ENCODE measurements around the gene OR2J2.
"Not testable (repeated sequence)": the region's sequence is repeated elsewhere in the genome, so short reads cannot be mapped to it uniquely, and the experiment has no call there.

OR2J2 gene

DNA sequence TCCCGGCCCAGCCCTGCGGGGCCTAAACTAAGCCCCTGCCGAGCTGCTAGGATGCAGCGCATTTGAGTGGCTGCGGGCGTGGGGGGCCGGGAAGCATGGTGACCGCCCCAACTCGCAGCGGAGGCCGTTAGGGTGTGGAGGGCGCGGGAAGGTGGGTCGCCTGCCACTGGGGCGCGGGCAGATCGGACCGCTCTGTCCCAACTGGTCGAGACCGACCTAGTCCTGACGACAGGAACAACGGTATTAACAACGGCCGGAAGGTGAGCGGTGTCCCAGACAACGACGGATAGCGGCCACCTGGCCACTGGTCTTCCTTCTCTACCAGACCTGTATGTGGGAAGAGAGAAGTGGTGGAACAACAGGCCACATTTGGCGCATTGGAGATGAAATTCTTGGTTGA lies 10.8 kb upstream of the OR2J2 start:
- H3K9ac ChIP-seq (ENCODE audit: low read length); H3K4me1 ChIP-seq (ENCODE audit: insufficient read depth, low read length); H3K9me3 ChIP-seq (ENCODE audit: low read length); H3K27ac ChIP-seq (ENCODE audit: low read depth, low read length); H3K36me3 ChIP-seq (ENCODE audit: insufficient read depth, low read length); H3K4me3 ChIP-seq (ENCODE audit: low read depth in 1 of 2, low read length in 2 of 2); H3K27me3 ChIP-seq (ENCODE audit: control insufficient read depth in 1 of 2, insufficient read depth in 2 of 2, low read length in 2 of 2): not testable (repeated sequence)

DNA sequence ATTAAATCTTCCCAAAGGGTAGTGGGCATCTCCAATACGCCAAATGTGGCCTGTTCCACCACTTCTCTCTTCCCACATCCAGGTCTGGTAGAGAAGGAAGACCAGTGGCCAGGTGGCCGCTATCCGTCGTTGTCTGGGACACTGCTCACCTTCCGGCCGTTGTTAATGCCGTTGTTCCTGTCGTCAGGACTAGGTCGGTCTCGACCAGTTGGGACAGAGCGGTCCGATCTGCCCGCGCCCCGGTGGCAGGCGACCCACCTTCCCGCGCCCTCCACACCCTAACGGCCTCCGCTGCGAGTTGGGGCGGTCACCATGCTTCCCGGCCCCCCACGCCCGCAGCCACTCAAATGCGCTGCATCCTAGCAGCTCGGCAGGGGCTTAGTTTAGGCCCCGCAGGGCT lies 5.1 kb upstream of the OR2J2 start:
- not testable (repeated sequence) for H3K4me3 ChIP-seq (ENCODE audit: low read depth in 1 of 2, low read length in 2 of 2); H3K9ac ChIP-seq (ENCODE audit: low read length); H3K9me3 ChIP-seq (ENCODE audit: low read length); H3K4me1 ChIP-seq (ENCODE audit: insufficient read depth, low read length); H3K36me3 ChIP-seq (ENCODE audit: insufficient read depth, low read length); H3K27me3 ChIP-seq (ENCODE audit: control insufficient read depth in 1 of 2, insufficient read depth in 2 of 2, low read length in 2 of 2); H3K27ac ChIP-seq (ENCODE audit: low read depth, low read length)

DNA sequence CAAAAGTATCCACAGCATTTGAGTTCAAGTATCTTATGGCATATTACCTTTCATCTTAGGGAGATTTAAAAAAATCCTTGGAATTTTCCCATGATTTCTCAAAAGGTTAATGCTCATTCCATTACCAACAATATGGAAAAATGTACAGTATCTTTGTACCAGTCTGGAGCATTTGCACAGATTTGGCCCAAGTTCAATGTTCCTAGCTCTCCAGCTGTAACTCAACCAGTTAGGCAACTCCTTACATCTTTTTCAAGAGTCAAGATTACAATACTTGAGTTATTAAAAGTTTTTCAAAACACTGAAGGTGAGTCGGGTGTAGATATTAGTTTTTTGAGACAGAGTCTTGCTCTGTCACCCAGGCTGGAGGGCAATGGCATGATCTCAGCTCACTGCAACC lies 1.0 kb downstream of the OR2J2 start:
- Histone ChIP-seq H3K36me3 (ENCODE audit: insufficient read depth, low read length) (no peaks in the 10 kb centered on the region), H3K4me1 (ENCODE audit: insufficient read depth, low read length) (no peaks in the 10 kb centered on the region), H3K27me3 (ENCODE audit: control insufficient read depth in 1 of 2, insufficient read depth in 2 of 2, low read length in 2 of 2) (no peaks in the 10 kb centered on the region), H3K9ac (ENCODE audit: low read length) (no peak overlapping the region), H3K4me3 (ENCODE audit: low read depth in 1 of 2, low read length in 2 of 2) (no peak overlapping the region), H3K27ac (ENCODE audit: low read depth, low read length) (no peak overlapping the region), H3K9me3 (ENCODE audit: low read length) (no peaks in the 10 kb centered on the region)

DNA sequence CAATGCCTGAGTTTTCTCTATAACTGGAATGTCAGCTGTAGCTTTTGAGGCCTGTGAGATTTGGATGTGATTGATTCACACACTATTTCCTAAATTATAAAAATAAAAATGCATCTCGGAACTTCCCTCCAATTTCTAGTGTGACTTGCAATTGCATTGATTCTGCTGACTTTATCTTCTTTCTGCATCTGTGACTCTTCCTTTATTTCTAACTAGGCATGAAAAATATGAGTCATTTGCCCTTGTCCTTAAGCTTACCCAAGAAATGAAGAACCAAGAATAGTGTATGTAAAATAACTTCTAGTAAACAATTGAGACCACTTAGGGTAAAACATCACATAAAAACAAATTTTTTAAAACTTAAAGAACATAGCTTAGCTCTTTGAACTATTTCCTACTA lies 12.9 kb downstream of the OR2J2 start:
- no peaks in the 10 kb centered on the region for H3K4me1 ChIP-seq (ENCODE audit: insufficient read depth, low read length)
- H3K27me3 ChIP-seq (ENCODE audit: control insufficient read depth in 1 of 2, insufficient read depth in 2 of 2, low read length in 2 of 2), result no peaks in the 10 kb centered on the region
- no peak overlapping the region for H3K4me3 ChIP-seq (ENCODE audit: low read depth in 1 of 2, low read length in 2 of 2)
- no peak overlapping the region for H3K9ac ChIP-seq (ENCODE audit: low read length)
- no peaks in the 10 kb centered on the region for H3K36me3 ChIP-seq (ENCODE audit: insufficient read depth, low read length)
- no peaks in the 10 kb centered on the region for H3K9me3 ChIP-seq (ENCODE audit: low read length)
- no peak overlapping the region for H3K27ac ChIP-seq (ENCODE audit: low read depth, low read length)

DNA sequence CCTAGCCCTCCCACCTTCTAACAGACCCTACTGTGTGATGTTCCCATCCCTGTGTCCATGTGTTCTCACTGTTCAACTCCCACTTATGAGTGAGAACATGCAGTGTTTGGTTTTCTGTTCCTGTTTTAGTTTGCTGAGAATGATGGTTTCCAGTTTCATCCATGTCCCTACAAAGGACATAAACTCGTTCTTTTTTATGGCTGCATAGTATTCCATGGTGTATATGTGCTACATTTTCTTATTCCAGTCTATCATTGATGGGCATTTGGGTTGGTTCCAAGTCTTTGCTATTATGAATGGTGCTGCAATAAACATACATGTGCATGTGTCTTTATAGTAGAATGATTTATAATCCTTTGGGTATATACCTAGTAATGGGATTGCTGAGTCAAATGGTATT lies 18.0 kb downstream of the OR2J2 start:
- H3K27me3 ChIP-seq (ENCODE audit: control insufficient read depth in 1 of 2, insufficient read depth in 2 of 2, low read length in 2 of 2); H3K9me3 ChIP-seq (ENCODE audit: low read length); H3K4me1 ChIP-seq (ENCODE audit: insufficient read depth, low read length); H3K27ac ChIP-seq (ENCODE audit: low read depth, low read length); H3K4me3 ChIP-seq (ENCODE audit: low read depth in 1 of 2, low read length in 2 of 2); H3K36me3 ChIP-seq (ENCODE audit: insufficient read depth, low read length); H3K9ac ChIP-seq (ENCODE audit: low read length): not testable (repeated sequence)

DNA sequence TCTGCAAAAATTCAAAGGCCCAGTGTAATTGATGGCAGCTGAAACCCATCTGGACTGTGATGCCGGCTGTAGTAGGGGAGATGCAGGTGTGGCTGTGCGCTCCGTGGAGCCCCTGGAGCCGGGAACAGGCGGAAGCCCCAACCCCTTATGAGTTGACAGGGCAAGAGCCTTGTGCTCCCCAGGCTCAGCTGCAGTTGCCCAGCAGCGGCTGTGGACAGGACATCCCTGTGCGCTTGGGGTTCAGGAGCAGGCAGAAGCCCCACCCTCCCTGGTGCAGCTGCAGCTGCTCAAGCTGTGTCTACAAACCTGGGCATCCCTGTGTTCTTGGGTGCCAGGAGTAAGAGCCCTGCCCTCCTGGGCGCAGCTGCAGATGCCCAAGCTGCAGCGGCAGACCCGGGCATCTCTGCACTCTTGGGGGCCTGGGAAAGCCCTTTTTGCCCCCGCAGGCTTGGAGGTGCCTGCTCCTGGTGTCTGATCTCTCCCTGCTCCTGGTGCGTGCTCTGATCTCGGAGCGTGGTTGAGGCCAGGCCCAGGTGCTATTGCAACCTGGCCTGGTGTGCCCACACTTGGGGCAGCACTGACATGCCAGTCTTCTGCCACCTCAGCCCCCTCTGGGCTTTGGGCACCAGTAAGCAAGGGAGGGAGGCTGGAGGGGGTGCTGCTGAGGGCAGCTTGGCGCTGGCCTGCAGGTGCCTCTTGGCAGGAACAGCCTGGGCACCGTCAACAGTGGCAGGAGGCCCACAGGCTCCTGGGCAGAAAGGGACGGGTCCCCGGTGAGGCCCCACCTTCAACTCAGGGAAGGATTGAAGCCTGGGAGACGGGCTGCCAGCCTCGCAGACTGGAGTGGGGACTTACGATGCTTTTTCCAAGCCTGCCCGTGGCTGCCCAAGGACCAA lies 30.3 kb downstream of the OR2J2 start:
- Histone ChIP-seq H3K9ac (ENCODE audit: low read length) (no peak overlapping the region), H3K36me3 (ENCODE audit: insufficient read depth, low read length) (no peaks in the 10 kb centered on the region), H3K4me1 (ENCODE audit: insufficient read depth, low read length) (no peaks in the 10 kb centered on the region), H3K4me3 (ENCODE audit: low read depth in 1 of 2, low read length in 2 of 2) (no peak overlapping the region), H3K27ac (ENCODE audit: low read depth, low read length) (no peak overlapping the region), H3K9me3 (ENCODE audit: low read length) (no peaks in the 10 kb centered on the region), H3K27me3 (ENCODE audit: control insufficient read depth in 1 of 2, insufficient read depth in 2 of 2, low read length in 2 of 2) (no peaks in the 10 kb centered on the region)

DNA sequence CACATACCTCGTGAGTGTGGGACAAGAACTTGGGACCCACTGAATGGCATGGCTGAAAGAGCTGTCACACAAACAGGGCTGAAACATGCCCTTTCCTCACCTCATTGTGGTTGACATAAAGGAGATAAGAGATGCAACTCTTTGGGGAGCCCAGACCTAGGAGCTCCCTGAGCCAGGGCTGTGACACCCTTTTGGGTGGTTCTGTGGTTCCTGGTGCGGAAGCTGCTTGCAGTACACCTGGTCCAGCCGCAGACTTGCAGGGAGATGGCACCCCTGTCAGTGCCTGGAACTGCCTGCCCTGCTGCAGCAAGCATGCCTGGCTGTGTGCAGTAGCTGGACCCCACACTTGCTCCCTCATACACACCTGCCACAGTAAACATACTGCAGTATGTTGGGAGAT lies 31.3 kb downstream of the OR2J2 start:
- Histone ChIP-seq H3K9me3 (ENCODE audit: low read length) (no peaks in the 10 kb centered on the region), H3K27me3 (ENCODE audit: control insufficient read depth in 1 of 2, insufficient read depth in 2 of 2, low read length in 2 of 2) (no peaks in the 10 kb centered on the region), H3K36me3 (ENCODE audit: insufficient read depth, low read length) (no peaks in the 10 kb centered on the region), H3K9ac (ENCODE audit: low read length) (no peak overlapping the region), H3K27ac (ENCODE audit: low read depth, low read length) (no peak overlapping the region), H3K4me1 (ENCODE audit: insufficient read depth, low read length) (no peaks in the 10 kb centered on the region), H3K4me3 (ENCODE audit: low read depth in 1 of 2, low read length in 2 of 2) (no peak overlapping the region)

DNA sequence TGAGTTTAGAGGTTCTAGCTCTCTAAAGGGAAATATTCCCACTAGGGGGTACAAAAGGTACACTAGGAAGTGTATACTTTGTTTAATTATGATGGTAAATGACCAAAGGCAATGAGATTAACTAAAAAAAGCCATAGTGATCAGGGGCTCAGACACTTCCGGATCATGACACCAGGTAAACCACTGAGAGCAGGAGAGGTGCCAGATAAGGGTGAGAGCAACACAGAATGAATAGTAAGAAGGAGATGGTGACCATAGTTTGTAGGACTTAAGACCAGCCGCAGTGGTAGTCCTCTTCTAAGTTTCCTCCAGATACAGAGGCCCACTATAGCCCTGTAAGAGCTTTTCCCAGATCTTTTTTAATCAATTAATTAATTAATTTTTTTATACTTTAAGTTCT lies 40.8 kb downstream of the OR2J2 start:
- H3K9ac ChIP-seq (ENCODE audit: low read length), result no peak overlapping the region
- H3K9me3 ChIP-seq (ENCODE audit: low read length), result no peaks in the 10 kb centered on the region
- H3K4me3 ChIP-seq (ENCODE audit: low read depth in 1 of 2, low read length in 2 of 2), result no peak overlapping the region
- H3K36me3 ChIP-seq (ENCODE audit: insufficient read depth, low read length), result no peaks in the 10 kb centered on the region
- no peaks in the 10 kb centered on the region for H3K27me3 ChIP-seq (ENCODE audit: control insufficient read depth in 1 of 2, insufficient read depth in 2 of 2, low read length in 2 of 2)
- H3K4me1 ChIP-seq (ENCODE audit: insufficient read depth, low read length), result no peaks in the 10 kb centered on the region
- no peak overlapping the region for H3K27ac ChIP-seq (ENCODE audit: low read depth, low read length)

DNA sequence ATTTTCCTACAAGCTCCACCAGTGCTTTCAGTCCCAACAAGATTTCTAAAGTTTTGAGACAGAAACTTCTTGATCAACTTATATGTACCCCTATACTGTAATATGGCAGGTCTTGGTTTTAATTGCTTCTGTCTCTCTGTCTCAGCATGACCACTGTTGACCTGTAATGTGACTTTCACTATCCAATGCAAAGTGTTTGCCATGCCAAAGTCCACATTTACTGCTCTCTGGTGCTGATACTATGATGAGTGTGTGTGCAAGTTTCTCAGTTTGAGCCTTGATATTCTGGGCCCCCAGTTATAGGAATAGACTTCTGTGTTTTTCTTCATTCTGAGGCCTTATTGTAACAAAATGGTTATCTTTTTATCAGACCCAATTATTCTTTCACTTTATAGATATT lies 45.8 kb downstream of the OR2J2 start:
- Histone ChIP-seq H3K9ac (ENCODE audit: low read length) (no peak overlapping the region), H3K27ac (ENCODE audit: low read depth, low read length) (no peak overlapping the region), H3K9me3 (ENCODE audit: low read length) (no peaks in the 10 kb centered on the region), H3K27me3 (ENCODE audit: control insufficient read depth in 1 of 2, insufficient read depth in 2 of 2, low read length in 2 of 2) (no peaks in the 10 kb centered on the region), H3K4me1 (ENCODE audit: insufficient read depth, low read length) (no peaks in the 10 kb centered on the region), H3K4me3 (ENCODE audit: low read depth in 1 of 2, low read length in 2 of 2) (no peak overlapping the region), H3K36me3 (ENCODE audit: insufficient read depth, low read length) (no peaks in the 10 kb centered on the region)

DNA sequence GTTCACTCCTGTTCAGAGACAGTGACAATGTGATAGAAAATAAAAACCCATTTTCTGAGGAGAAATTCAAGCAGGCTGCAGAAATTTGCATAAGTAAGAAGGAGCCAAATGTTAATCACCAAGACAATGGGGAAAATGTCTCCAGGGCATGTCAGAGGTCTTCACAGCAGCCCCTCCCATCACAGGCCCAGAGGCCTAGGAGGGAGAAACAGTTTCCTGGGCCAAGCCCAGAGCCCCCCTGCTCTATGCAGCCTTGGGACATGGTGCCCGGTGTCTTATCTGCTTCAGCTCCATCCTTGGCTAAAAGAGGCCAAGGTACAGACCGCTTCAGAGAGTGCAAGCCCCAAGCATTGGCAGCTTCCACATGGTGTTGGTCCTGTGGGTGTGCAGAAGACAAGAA lies 46.5 kb downstream of the OR2J2 start:
- H3K27me3 ChIP-seq (ENCODE audit: control insufficient read depth in 1 of 2, insufficient read depth in 2 of 2, low read length in 2 of 2); H3K36me3 ChIP-seq (ENCODE audit: insufficient read depth, low read length); H3K9me3 ChIP-seq (ENCODE audit: low read length); H3K9ac ChIP-seq (ENCODE audit: low read length); H3K4me3 ChIP-seq (ENCODE audit: low read depth in 1 of 2, low read length in 2 of 2); H3K4me1 ChIP-seq (ENCODE audit: insufficient read depth, low read length); H3K27ac ChIP-seq (ENCODE audit: low read depth, low read length): not testable (repeated sequence)

DNA sequence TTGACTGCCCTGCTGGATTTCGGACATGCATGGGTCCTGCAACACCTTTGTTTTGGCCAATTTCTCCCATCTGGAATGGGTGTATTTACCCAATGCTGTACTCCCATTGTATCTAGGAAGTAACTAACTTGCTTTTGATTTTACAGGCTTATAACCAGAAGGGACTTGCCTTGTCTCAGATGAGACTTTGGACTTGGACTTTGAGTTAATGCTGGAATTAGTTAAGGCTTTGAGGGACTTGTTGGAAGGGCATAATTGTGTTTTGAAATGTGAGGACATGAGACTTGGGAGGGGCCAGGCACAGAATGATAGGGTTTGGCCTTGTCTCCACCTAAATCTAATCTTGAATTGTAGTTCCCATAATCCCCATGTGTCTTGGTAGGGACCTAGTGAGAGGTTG lies 47.3 kb downstream of the OR2J2 start:
- H3K4me1 ChIP-seq (ENCODE audit: insufficient read depth, low read length); H3K27me3 ChIP-seq (ENCODE audit: control insufficient read depth in 1 of 2, insufficient read depth in 2 of 2, low read length in 2 of 2); H3K27ac ChIP-seq (ENCODE audit: low read depth, low read length); H3K9ac ChIP-seq (ENCODE audit: low read length); H3K4me3 ChIP-seq (ENCODE audit: low read depth in 1 of 2, low read length in 2 of 2); H3K36me3 ChIP-seq (ENCODE audit: insufficient read depth, low read length); H3K9me3 ChIP-seq (ENCODE audit: low read length): not testable (repeated sequence)
